ENCODE data around the gene TBC1D13. TPM values are rescaled to one million over a fixed set of nuclear protein-coding genes. Genes with fewer than 3 reads are reported as not detected.

Gene TBC1D13
- total and polyA plus RNA-seq, 9 of the 15 experiments (the other 6 are each of a cell fraction or from before 2014, with no cell fraction given), result 2.3 to 28.7 (median 11.4) TPM

- peak; percentile 78 for TF ChIP-seq AFF4 (CRISPR knock-in tag; IDR thresholded peaks at IDR 0.05)
- TF ChIP-seq FOXK1 (CRISPR knock-in tag; IDR thresholded peaks at IDR 0.05; ENCODE audit: borderline replicate concordance), result no peak
- peak; percentile 73 for TF ChIP-seq ZNF282 (CRISPR knock-in tag; IDR thresholded peaks at IDR 0.05)
- TF ChIP-seq DEAF1 (CRISPR knock-in tag; IDR thresholded peaks at IDR 0.05), result no peak
- peak in 1 of 2 experiments; percentile 68; a peak in 2 of 4 replicates for TF ChIP-seq SRF (CRISPR knock-in tag; IDR thresholded peaks at IDR 0.05)
- TF ChIP-seq KLF6 (CRISPR knock-in tag; IDR thresholded peaks at IDR 0.05; ENCODE audit: borderline replicate concordance), result peak; percentile 31; the same call in 1 of the 2 replicates
- peak; percentile 80 for TF ChIP-seq GATAD2B (IDR thresholded peaks at IDR 0.05; ENCODE audit: borderline replicate concordance)
- TF ChIP-seq BRF2 (IDR thresholded peaks at IDR 0.05; ENCODE audit: borderline replicate concordance, insufficient read depth, insufficient read length), result no peak
- peak; percentile 90 for TF ChIP-seq TAF1 (IDR thresholded peaks at IDR 0.05; ENCODE audit: control insufficient read depth, extremely low read depth, insufficient read depth, low read length, severe bottlenecking)
- TF ChIP-seq HMGXB4 (CRISPR knock-in tag; IDR thresholded peaks at IDR 0.05), result peak; percentile 81; the same call in 1 of the 2 replicates
- TF ChIP-seq E2F6 (IDR thresholded peaks at IDR 0.05; ENCODE audit: borderline replicate concordance in 1 of 2, extremely low read depth in 1 of 2, insufficient read depth in 1 of 2, insufficient read length in 1 of 2, low read depth in 1 of 2, low read length in 1 of 2, poor library complexity in 1 of 2, severe bottlenecking in 1 of 2), result peak; percentile 97 to 100
- peak; percentile 50 for TF ChIP-seq BCOR (IDR thresholded peaks at IDR 0.05)
- TF ChIP-seq HMG20B (CRISPR knock-in tag; IDR thresholded peaks at IDR 0.05), result no peak
Measured at GRCh38 chr9:128786681-128787601, at the start of gene TBC1D13 (continued).
